H1 (cell line): ENCODE data around the gene DBX1. TPM values are rescaled to one million over a fixed set of nuclear protein-coding genes. Genes with fewer than 3 reads are reported as not detected.

ENCODE experiments used
- CTCF ChIA-PET: fragments of 300-600 bp; sonication (Branson Sonifier 250); formaldehyde crosslinking; loops from one replicate; lab custom pipeline; 2021; ENCODE audit not compliant: partially characterized antibody; lab: Charles Lee
- POLR2A ChIA-PET: fragments of 300-600 bp; sonication (Branson Sonifier 250); formaldehyde crosslinking; loops from one replicate; lab custom pipeline; 2021; ENCODE audit warnings: inconsistent platforms; ENCODE audit not compliant: partially characterized antibody; lab: Charles Lee
- DNase-seq, 2 experiments: peaks; one replicate each; pipeline versions ENCODE4 v3.0.0 to v3.0.0-alpha.2; 2010 to 2022; ENCODE audit warnings: low spot score in 2 of 2, low read depth in 1 of 2, mixed read lengths in 1 of 2
- FAIRE-seq: peaks from 2 replicates; lab custom pipeline; 2011; peaks lifted over from hg19 to GRCh38; lab: Jason Lieb, UNC
- H2AFZ ChIP-seq: 2 replicates; pipeline ENCODE4 v1.8.1; 2012; ENCODE audit warnings: low read length, inconsistent platforms
- H2AK5ac ChIP-seq: 2 replicates; pipeline ENCODE4 v1.6.1; 2013; ENCODE audit warnings: low read depth, low read length
- H2BK120ac ChIP-seq: replicated peaks from 2 replicates; pipeline ENCODE3; 2013; ENCODE audit warnings: low read depth, low read length, inconsistent platforms
- H2BK12ac ChIP-seq: 2 replicates; pipeline ENCODE4 v1.6.1; 2013; ENCODE audit warnings: low read depth, low read length
- H2BK15ac ChIP-seq: 2 replicates; pipeline ENCODE4 v1.6.1; 2013; ENCODE audit warnings: low read length
- H2BK20ac ChIP-seq: 2 replicates; pipeline ENCODE4 v1.6.1; 2013; ENCODE audit warnings: low read length
- H2BK5ac ChIP-seq: 2 replicates; pipeline ENCODE4 v1.6.1; 2013; ENCODE audit warnings: low read depth, low read length
- H3K14ac ChIP-seq: 2 replicates; pipeline ENCODE4 v1.6.1; 2013; ENCODE audit warnings: inconsistent platforms; ENCODE audit not compliant: insufficient read length
- H3K18ac ChIP-seq: 2 replicates; pipeline ENCODE4 v1.6.1; 2013; ENCODE audit warnings: low read length; ENCODE audit errors: extremely low read depth
- H3K23ac ChIP-seq: 2 replicates; pipeline ENCODE4 v1.6.1; 2013; ENCODE audit warnings: inconsistent platforms; ENCODE audit not compliant: insufficient read length
- H3K23me2 ChIP-seq: 2 replicates; pipeline ENCODE4 v1.6.1; 2013; ENCODE audit warnings: low read depth, low read length
- H3K27ac ChIP-seq: 2 replicates; pipeline ENCODE4 v1.6.1; 2011; ENCODE audit warnings: low read depth, low read length, inconsistent platforms
- H3K27me3 ChIP-seq, 4 experiments: replicated peaks in 1 of 4; 1 replicate in 1 of 4; 2 replicates in 3 of 4; pipeline versions ENCODE4 v1.6.1 to v1.8.1; 2011 to 2013; ENCODE audit warnings: low read length in 3 of 4, mild to moderate bottlenecking in 3 of 4, inconsistent platforms in 2 of 4, mixed read lengths in 2 of 4, moderate library complexity in 1 of 4; ENCODE audit not compliant: control insufficient read depth in 3 of 4, insufficient read depth in 3 of 4; ENCODE audit errors: extremely low read depth in 1 of 4
- H3K36me3 ChIP-seq, 4 experiments: 2 replicates each; pipeline versions ENCODE4 v1.6.1 to v1.8.1; 2011 to 2013; ENCODE audit warnings: mild to moderate bottlenecking in 4 of 4, low read length in 3 of 4, moderate library complexity in 2 of 4, control low read depth in 1 of 4, inconsistent platforms in 1 of 4; ENCODE audit not compliant: insufficient read depth in 4 of 4, control insufficient read depth in 2 of 4
- H3K4ac ChIP-seq: replicated peaks from 2 replicates; pipeline ENCODE3; 2013; ENCODE audit warnings: low read length, low read depth, mixed read lengths, inconsistent platforms; ENCODE audit not compliant: insufficient read length
- H3K4me1 ChIP-seq, 4 experiments: replicated peaks in 1 of 4; 1 replicate in 1 of 4; 2 replicates in 3 of 4; pipeline versions ENCODE4 v1.6.1 to v1.8.1; 2011 to 2013; ENCODE audit warnings: low read length in 3 of 4, inconsistent platforms in 2 of 4, mixed read lengths in 1 of 4; ENCODE audit not compliant: insufficient read depth in 4 of 4, control insufficient read depth in 3 of 4
- H3K4me2 ChIP-seq, 2 experiments: 2 replicates each; pipeline versions ENCODE4 v1.6.1 to v1.8.1; 2011 to 2013; ENCODE audit warnings: low read depth in 2 of 2, low read length in 2 of 2, control low read depth in 1 of 2, inconsistent platforms in 1 of 2, mild to moderate bottlenecking in 1 of 2; ENCODE audit not compliant: insufficient read depth in 1 of 2
- H3K4me3 ChIP-seq, 4 experiments: fragments of 200-600, 300-600 bp in 1 of 4; sonication (generic), shearing (Covaris generic), sonication (Bioruptor Twin) in 1 of 4; 2 replicates each; pipeline versions ENCODE4 v1.5.1 to v1.8.1; 2011 to 2016; ENCODE audit warnings: low read length in 4 of 4, low read depth in 3 of 4, control low read depth in 2 of 4, inconsistent platforms in 2 of 4, mild to moderate bottlenecking in 2 of 4, mixed read lengths in 1 of 4, moderate library complexity in 1 of 4; ENCODE audit not compliant: insufficient read depth in 2 of 4; ENCODE audit errors: extremely low read depth in 1 of 4
- H3K56ac ChIP-seq: replicated peaks from 2 replicates; pipeline ENCODE3; 2013; ENCODE audit warnings: low read depth, mild to moderate bottlenecking, mixed read lengths, low read length, inconsistent platforms; ENCODE audit not compliant: insufficient read length
- H3K79me1 ChIP-seq: 2 replicates; pipeline ENCODE4 v1.6.1; 2013; ENCODE audit warnings: low read depth, low read length, control low read depth
- H3K79me2 ChIP-seq, 2 experiments: 2 replicates each; pipeline versions ENCODE4 v1.6.1 to v1.8.1; 2012 to 2013; ENCODE audit warnings: low read length in 2 of 2, mild to moderate bottlenecking in 2 of 2, inconsistent platforms in 1 of 2; ENCODE audit not compliant: insufficient read depth in 2 of 2, control insufficient read depth in 1 of 2
- H3K9ac ChIP-seq, 4 experiments: replicated peaks in 1 of 4; 1 replicate in 1 of 4; 2 replicates in 3 of 4; pipeline versions ENCODE4 v1.6.1 to v1.8.1; 2011 to 2013; ENCODE audit warnings: low read depth in 3 of 4, low read length in 3 of 4, control low read depth in 2 of 4, mild to moderate bottlenecking in 2 of 4, moderate library complexity in 2 of 4, inconsistent platforms in 1 of 4; ENCODE audit errors: extremely low read depth in 1 of 4
- H3K9me3 ChIP-seq, 2 experiments: 2 replicates each; pipeline versions ENCODE4 v1.6.1 to v1.8.1; 2012 to 2013; ENCODE audit warnings: mild to moderate bottlenecking in 2 of 2, moderate library complexity in 2 of 2, control low read depth in 1 of 2, inconsistent platforms in 1 of 2, low read depth in 1 of 2, low read length in 1 of 2, mixed read lengths in 1 of 2; ENCODE audit not compliant: insufficient read depth in 2 of 2
- H4K20me1 ChIP-seq, 2 experiments: replicated peaks in 1 of 2; 2 replicates each; pipeline versions ENCODE3 to v1.8.1; 2011 to 2013; ENCODE audit warnings: inconsistent platforms in 2 of 2, low read length in 2 of 2, mild to moderate bottlenecking in 1 of 2; ENCODE audit not compliant: insufficient read depth in 2 of 2, control insufficient read depth in 1 of 2
- H4K5ac ChIP-seq: 2 replicates; pipeline ENCODE4 v1.6.1; 2013; ENCODE audit warnings: low read length, low read depth, mixed read lengths, inconsistent platforms; ENCODE audit not compliant: insufficient read length
- H4K8ac ChIP-seq: 2 replicates; pipeline ENCODE4 v1.8.0; 2013; ENCODE audit warnings: mild to moderate bottlenecking, moderate library complexity, low read length, inconsistent platforms; ENCODE audit not compliant: insufficient read depth; ENCODE audit errors: extremely low read depth
- H4K91ac ChIP-seq: replicated peaks from 2 replicates; pipeline ENCODE3; 2013; ENCODE audit warnings: low read length, mixed read lengths, inconsistent platforms; ENCODE audit not compliant: insufficient read length
- CREB1 ChIP-seq: IDR thresholded peaks from 2 replicates; pipeline ENCODE4 v1.6.1; 2012; ENCODE audit warnings: inconsistent platforms
- JUND ChIP-seq: IDR thresholded peaks from 2 replicates; pipeline ENCODE4 v1.6.1; 2011; ENCODE audit warnings: mild to moderate bottlenecking, improper control_type of control experiment, low read length
- WGBS, 2 experiments: shearing (Covaris generic) in 1 of 2; methylation state at CpG; one replicate each; pipeline versions ENCODE4 v1.1.6 to v1.1.7; 2013 to 2015; ENCODE audit warnings: low lambda C conversion rate in 2 of 2, mixed read lengths in 2 of 2, inconsistent platforms in 1 of 2, low coverage in 1 of 2, missing lambda C conversion rate in 1 of 2; ENCODE audit not compliant: insufficient replicate concordance in 2 of 2, insufficient coverage in 1 of 2, insufficient read length in 1 of 2; ENCODE audit errors: extremely low coverage in 1 of 2, missing lambda C conversion rate in 1 of 2; 5-methylcytosine and 5-hydroxymethylcytosine counted together
- polyA plus RNA-seq, 7 experiments: library from polyadenylated mRNA; depleted of rRNA in 3 of 7; stranded (reverse) in 5 of 7; unstranded in 2 of 7; fragments of >200 nt in 5 of 7; fragments of 200-250 nt in 2 of 7; gene quantifications; 1 replicate in 5 of 7; 2 replicates in 1 of 7; 4 replicates in 1 of 7; pipeline versions ENCODE4 v1.2.1 to v1.2.3, GENCODE V29; 2011 to 2013; ENCODE audit warnings: missing spikeins in 2 of 7, mixed read lengths in 2 of 7
- total RNA-seq: library from RNA; stranded (reverse); fragmentation: NEBNext Ultra II Directional; extraction: Animal tissue kit (Norgen Biotek cat#: 25700); gene quantifications from 2 replicates; pipeline ENCODE4 v1.2.1, GENCODE V29; 2021
- TF ChIP-seq, protein P1 (sequence below): IDR thresholded peaks from 2 replicates; pipeline ENCODE4 v1.6.1; 2011; ENCODE audit warnings: low read length, improper control_type of control experiment
- TF ChIP-seq, protein P2 (sequence below): IDR thresholded peaks from 2 replicates; pipeline ENCODE4 v1.6.1; 2012; ENCODE audit warnings: inconsistent platforms

Gene DBX1
- total and polyA plus RNA-seq, 2 of the 8 experiments (the other 6 are each of a cell fraction or from before 2014, with no cell fraction given) = not detected

DNA sequence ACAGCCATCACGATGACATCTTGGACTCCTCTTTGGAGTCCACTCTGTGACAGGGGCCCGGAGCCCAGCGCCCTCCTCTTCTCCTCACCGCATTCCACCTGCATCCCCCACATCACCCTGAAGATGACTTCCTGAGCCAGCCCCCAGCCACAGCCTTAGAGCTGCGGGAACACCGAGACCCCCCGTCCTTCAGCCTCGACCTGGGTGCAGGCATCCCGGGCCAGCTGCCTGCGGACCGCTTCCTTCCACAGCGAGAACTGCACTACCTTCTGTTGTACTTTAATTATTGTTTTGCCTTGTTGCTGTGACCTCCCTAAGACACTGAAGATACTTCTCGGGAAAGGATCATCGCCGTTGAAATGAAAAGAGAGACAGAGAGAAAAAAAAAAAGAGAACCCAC lies 42.1 kb downstream of the DBX1 start:
- no peaks in the 10 kb centered on the region for H3K9me3 ChIP-seq
- TF ChIP-seq, protein P1, sequence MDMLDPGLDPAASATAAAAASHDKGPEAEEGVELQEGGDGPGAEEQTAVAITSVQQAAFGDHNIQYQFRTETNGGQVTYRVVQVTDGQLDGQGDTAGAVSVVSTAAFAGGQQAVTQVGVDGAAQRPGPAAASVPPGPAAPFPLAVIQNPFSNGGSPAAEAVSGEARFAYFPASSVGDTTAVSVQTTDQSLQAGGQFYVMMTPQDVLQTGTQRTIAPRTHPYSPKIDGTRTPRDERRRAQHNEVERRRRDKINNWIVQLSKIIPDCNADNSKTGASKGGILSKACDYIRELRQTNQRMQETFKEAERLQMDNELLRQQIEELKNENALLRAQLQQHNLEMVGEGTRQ = no peak
- TF ChIP-seq CREB1 (no peak), JUND (no peak)
- TF ChIP-seq, protein P2, sequence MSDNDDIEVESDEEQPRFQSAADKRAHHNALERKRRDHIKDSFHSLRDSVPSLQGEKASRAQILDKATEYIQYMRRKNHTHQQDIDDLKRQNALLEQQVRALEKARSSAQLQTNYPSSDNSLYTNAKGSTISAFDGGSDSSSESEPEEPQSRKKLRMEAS = no peak
- CTCF ChIA-PET = interaction anchor here (0.6 to 4.0 kb wide), 8 partner anchors 10 to 1980 kb away, joined by 3 to 16 read pairs (median 4); no protein-coding TSS in a partner anchor

More for the DNA sequence above, 42.1 kb downstream of the DBX1 start:
- Histone ChIP-seq H3K23ac (no peak overlapping the region), H3K27me3 (no peaks in the 10 kb centered on the region), H2AK5ac (no peak overlapping the region), H3K79me1 (0 out of 2 replicates have a peak, but pooled peaks cover 2% of the 10 kb centered on the region), H3K4me3 (no peak overlapping the region), H4K20me1 (peaks cover 2% of the 10 kb centered on the region in 2 experiments), H3K9ac (no peak overlapping the region), H3K79me2 (no peaks in the 10 kb centered on the region), H4K5ac (no peak overlapping the region), H3K36me3 (peaks cover 10 to 52% (median 44%) of the 10 kb centered on the region in 4 experiments), H2BK120ac (no peak overlapping the region), H3K4ac (no peak overlapping the region), H3K14ac (no peak overlapping the region), H2BK15ac (no peak overlapping the region), H2BK20ac (no peak overlapping the region), H3K56ac (no peak overlapping the region), H3K27ac (no peak overlapping the region), H3K4me2 (no peak overlapping the region), H4K8ac (no peak overlapping the region), H2BK5ac (no peak overlapping the region), H4K91ac (no peak overlapping the region), H2AFZ (no peak overlapping the region), H2BK12ac (no peak overlapping the region), H3K4me1 (no peaks in the 10 kb centered on the region), H3K23me2 (no peaks in the 10 kb centered on the region), H3K18ac (no peak overlapping the region)
- DNase-seq = no peak
- no peak for FAIRE-seq
- POLR2A ChIA-PET = no interaction called here
- WGBS, 2 experiments = 92% methylated on average over 11 of the region's 15 CpGs; no CpG with 5 or more reads in 1 of the 2 experiments
